ENCODE measurements around the gene HELT. TPM values are rescaled to one million over a fixed set of nuclear protein-coding genes. Genes with fewer than 3 reads are reported as not detected.

The HELT gene
- total RNA-seq, 1 donor from 2014 or later, result 0.49 TPM

GRCh38 chr4:184978211-184978610 is 40.1 kb upstream of the HELT start:
- Histone ChIP-seq H3K27me3 (no peaks in the 10 kb centered on the region), H3K4me3 (no peak overlapping the region), H3K27ac (no peak overlapping the region), H3K4me1 (peaks cover under 1% of the 10 kb centered on the region), H3K9me3 (no peaks in the 10 kb centered on the region), H3K36me3 (no peaks in the 10 kb centered on the region)
- DNase-seq (no peak), ATAC-seq (peak; percentile 71)
- no peak for TF ChIP-seq CTCF (IDR thresholded peaks at IDR 0.05)
- intact Hi-C loops (cut with DNase I), result no loop called here

- intact Hi-C loops (cut with DNase I), result no loop called here
- Histone ChIP-seq H3K4me1 (peaks cover 8% of the 10 kb centered on the region), H3K9me3 (no peaks in the 10 kb centered on the region), H3K27ac (no peak overlapping the region), H3K27me3 (no peaks in the 10 kb centered on the region), H3K4me3 (no peak overlapping the region), H3K36me3 (no peaks in the 10 kb centered on the region)
- ATAC-seq (peak; percentile 7), DNase-seq (no peak)
- TF ChIP-seq CTCF (IDR thresholded peaks at IDR 0.05), result no peak
Measured at GRCh38 chr4:184979461-184980124, 38.7 kb upstream of the HELT start.

- H3K4me1 ChIP-seq, result peaks cover 8% of the 10 kb centered on the region
- no peak overlapping the region for H3K27ac ChIP-seq
- no peak for DNase-seq
- no peaks in the 10 kb centered on the region for H3K36me3 ChIP-seq
- no peak overlapping the region for H3K4me3 ChIP-seq
- TF ChIP-seq CTCF (IDR thresholded peaks at IDR 0.05), result no peak
- intact Hi-C loops (cut with DNase I), result no loop called here
- no peaks in the 10 kb centered on the region for H3K9me3 ChIP-seq
- no peaks in the 10 kb centered on the region for H3K27me3 ChIP-seq
- ATAC-seq, result no peak
Measured at GRCh38 chr4:184980261-184980660, 38.0 kb upstream of the HELT start.

- Histone ChIP-seq H3K27ac (no peak overlapping the region), H3K4me3 (no peak overlapping the region), H3K27me3 (no peaks in the 10 kb centered on the region), H3K9me3 (no peaks in the 10 kb centered on the region), H3K4me1 (peaks cover 8% of the 10 kb centered on the region), H3K36me3 (no peaks in the 10 kb centered on the region)
- intact Hi-C loops (cut with DNase I), result no loop called here
- ATAC-seq (peak; percentile 79), DNase-seq (peak; percentile 82)
- peak; percentile 38 for TF ChIP-seq CTCF (IDR thresholded peaks at IDR 0.05)
Measured at GRCh38 chr4:184983672-184984356, 34.5 kb upstream of the HELT start.

GRCh38 chr4:184987493-184988031 is 30.7 kb upstream of the HELT start:
- intact Hi-C loops (cut with DNase I), result no loop called here
- H3K36me3 ChIP-seq, result no peaks in the 10 kb centered on the region
- H3K27ac ChIP-seq, result no peak overlapping the region
- H3K9me3 ChIP-seq, result no peaks in the 10 kb centered on the region
- peaks cover 8% of the 10 kb centered on the region for H3K4me1 ChIP-seq
- no peak for TF ChIP-seq CTCF (IDR thresholded peaks at IDR 0.05)
- H3K27me3 ChIP-seq, result no peaks in the 10 kb centered on the region
- H3K4me3 ChIP-seq, result no peak overlapping the region
- DNase-seq, result no peak
- no peak for ATAC-seq
